WERI-Rb-1 (cell line): ENCODE results near the gene PTH1R.

Source experiments
- DNase-seq: peaks from one replicate; pipeline ENCODE4 v3.0.0-alpha.2; 2020
- H3K27ac ChIP-seq: fragments of 250-450 bp; sonication (Bioruptor Pico); 2 replicates; pipeline ENCODE4 v1.5.1; 2020; ENCODE audit warnings: mild to moderate bottlenecking, moderate library complexity
- H3K27me3 ChIP-seq: fragments of 250-450 bp; sonication (Bioruptor Pico); 2 replicates; pipeline ENCODE4 v1.5.1; 2021; ENCODE audit warnings: mild to moderate bottlenecking, low read depth, moderate library complexity; ENCODE audit not compliant: insufficient read depth, severe bottlenecking
- H3K36me3 ChIP-seq: fragments of 250-450 bp; sonication (Bioruptor Pico); 2 replicates; pipeline ENCODE4 v1.5.1; 2020; ENCODE audit warnings: mild to moderate bottlenecking, moderate library complexity
- H3K4me3 ChIP-seq: 2 replicates; pipeline ENCODE4 v1.5.1; 2011; ENCODE audit warnings: low read depth, mild to moderate bottlenecking, control low read depth, low read length
- H3K9me3 ChIP-seq: fragments of 250-450 bp; sonication (Bioruptor Pico); 2 replicates; pipeline ENCODE4 v1.5.1; 2021; ENCODE audit warnings: mild to moderate bottlenecking, moderate library complexity; ENCODE audit not compliant: severe bottlenecking
- CTCF ChIP-seq: IDR thresholded peaks from 2 replicates; pipeline ENCODE4 v1.5.1; 2011; ENCODE audit warnings: low read depth, mild to moderate bottlenecking, control low read depth, inconsistent platforms, low read length

Gene PTH1R

GRCh38 chr3:46901061-46901460 is 23.5 kb downstream of the PTH1R start:
- TF ChIP-seq CTCF: no peak
- H3K9me3 ChIP-seq: no peaks in the 10 kb centered on the region
- H3K36me3 ChIP-seq: no peaks in the 10 kb centered on the region
- H3K27me3 ChIP-seq: no peaks in the 10 kb centered on the region
- no peak overlapping the region for H3K4me3 ChIP-seq
- no peak for DNase-seq
- no peak overlapping the region for H3K27ac ChIP-seq

DNA sequence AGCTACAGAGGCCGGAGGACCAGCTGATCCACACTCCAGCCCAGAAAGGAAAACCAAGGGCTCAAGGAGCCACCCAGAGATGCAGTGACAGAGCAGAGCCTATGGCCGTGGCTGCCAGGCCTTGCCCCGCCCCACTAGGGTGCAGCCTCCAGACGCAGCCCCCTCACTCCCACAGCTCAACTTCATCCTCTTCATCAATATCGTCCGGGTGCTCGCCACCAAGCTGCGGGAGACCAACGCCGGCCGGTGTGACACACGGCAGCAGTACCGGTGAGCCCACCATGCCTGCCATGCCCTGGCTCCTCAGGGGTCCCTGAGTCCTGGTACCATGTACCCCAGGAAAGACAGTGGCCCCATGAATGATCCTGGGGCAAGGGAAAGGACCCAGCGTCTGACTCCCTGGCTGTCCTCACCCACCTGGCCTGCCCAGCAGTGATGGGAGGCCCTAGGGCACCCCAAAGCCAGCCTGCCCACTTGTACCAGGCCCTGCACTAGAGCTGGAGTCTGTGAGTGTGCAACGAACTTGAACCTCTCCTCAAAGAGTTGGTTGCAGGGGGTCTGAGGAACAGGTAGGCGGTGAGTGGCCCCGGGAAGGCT is 24.2 kb downstream of the PTH1R start:
- DNase-seq: no peak
- Histone ChIP-seq H3K27ac (no peak overlapping the region), H3K4me3 (no peak overlapping the region), H3K9me3 (no peaks in the 10 kb centered on the region), H3K27me3 (no peaks in the 10 kb centered on the region), H3K36me3 (no peaks in the 10 kb centered on the region)
- TF ChIP-seq CTCF: no peak

DNA sequence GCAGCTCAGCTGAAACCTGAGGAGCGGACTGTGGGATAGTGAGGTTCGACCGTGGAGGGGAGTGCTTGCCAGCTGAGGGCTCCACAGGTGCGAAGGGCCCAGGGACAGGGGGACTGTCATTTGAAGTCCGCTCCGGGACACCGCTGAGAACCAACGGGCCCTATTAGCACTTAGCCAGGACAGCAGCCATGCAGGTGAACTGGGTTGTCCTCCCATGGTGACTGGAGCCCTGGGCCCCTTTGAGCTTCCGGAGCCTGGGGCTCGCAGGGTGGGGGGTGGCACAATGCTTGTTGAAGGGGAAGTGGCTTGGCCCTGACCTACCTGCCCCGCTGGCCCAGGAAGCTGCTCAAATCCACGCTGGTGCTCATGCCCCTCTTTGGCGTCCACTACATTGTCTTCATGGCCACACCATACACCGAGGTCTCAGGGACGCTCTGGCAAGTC is 24.7 kb downstream of the PTH1R start:
- Histone ChIP-seq H3K27ac (no peak overlapping the region), H3K4me3 (no peak overlapping the region), H3K9me3 (no peaks in the 10 kb centered on the region), H3K27me3 (no peaks in the 10 kb centered on the region), H3K36me3 (no peaks in the 10 kb centered on the region)
- no peak for DNase-seq
- no peak for TF ChIP-seq CTCF

GRCh38 chr3:46903341-46904302 is 26.1 kb downstream of the PTH1R start:
- no peak for DNase-seq
- no peaks in the 10 kb centered on the region for H3K9me3 ChIP-seq
- no peaks in the 10 kb centered on the region for H3K36me3 ChIP-seq
- no peaks in the 10 kb centered on the region for H3K27me3 ChIP-seq
- H3K27ac ChIP-seq: no peak overlapping the region
- no peak overlapping the region for H3K4me3 ChIP-seq
- no peak for TF ChIP-seq CTCF

DNA sequence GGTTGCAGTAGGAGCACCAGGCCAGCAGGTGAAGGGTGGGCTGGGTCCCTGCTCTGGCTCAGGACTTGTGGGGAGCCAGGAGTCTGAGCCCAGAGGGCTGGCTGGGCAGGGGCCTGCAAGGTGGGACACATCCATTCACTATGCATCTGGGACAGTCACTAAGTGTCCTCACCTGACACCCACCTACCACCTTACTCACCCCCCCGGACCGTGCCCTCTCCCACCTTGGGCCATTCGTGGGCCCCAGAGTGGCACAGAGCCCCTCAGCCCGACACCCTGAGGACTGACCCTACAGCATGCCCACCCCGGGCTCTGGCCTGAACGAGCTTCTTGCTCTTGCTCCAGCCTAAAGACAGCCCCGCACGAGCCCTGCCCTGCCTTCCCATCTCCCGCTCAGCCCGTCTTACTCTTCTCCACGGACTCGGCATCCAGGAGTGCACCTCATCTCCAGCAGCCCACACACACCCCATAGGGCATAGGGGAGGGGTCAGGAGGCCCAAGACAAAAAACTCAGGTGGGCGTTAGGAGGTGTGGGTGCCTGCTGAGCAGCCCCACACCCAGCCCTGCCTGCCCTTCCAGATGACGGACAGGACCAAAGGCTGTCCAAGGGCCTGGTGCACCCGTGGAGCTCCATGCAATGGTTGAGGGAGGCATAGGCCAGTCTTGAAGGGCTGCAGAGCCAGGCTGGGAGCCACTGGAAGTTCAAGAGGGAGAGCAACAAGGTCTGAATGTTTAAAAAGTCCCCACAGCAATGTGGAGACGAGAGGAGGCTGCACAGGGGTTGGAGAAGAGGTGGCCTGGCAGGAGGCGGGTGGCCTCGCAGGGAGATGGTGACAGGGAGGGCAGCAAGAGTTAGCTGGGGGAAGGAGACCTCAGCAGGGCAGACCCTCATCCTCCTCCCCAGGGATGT is 27.0 kb downstream of the PTH1R start:
- Histone ChIP-seq H3K9me3 (no peaks in the 10 kb centered on the region), H3K36me3 (no peaks in the 10 kb centered on the region), H3K27me3 (no peaks in the 10 kb centered on the region), H3K4me3 (no peak overlapping the region), H3K27ac (no peak overlapping the region)
- no peak for DNase-seq
- no peak for TF ChIP-seq CTCF
